ENCODE results near the gene RNF144B. TPM values are rescaled to one million over a fixed set of nuclear protein-coding genes. Genes with fewer than 3 reads are reported as not detected.
"Not testable (repeated sequence)": the region's sequence is repeated elsewhere in the genome, so short reads cannot be mapped to it uniquely, and the experiment has no call there.

The RNF144B gene
- total RNA-seq, 1 donor from 2014 or later, result 5.7 TPM

- H3K27ac Mint-ChIP-seq, result no peak overlapping the region
- peaks cover 2% of the 10 kb centered on the region for H3K4me1 Mint-ChIP-seq (ENCODE audit: low read depth)
- H3K9me3 Mint-ChIP-seq, result no peaks in the 10 kb centered on the region
- intact Hi-C loops (cut with micrococcal nuclease), result no loop called here
- no peaks in the 10 kb centered on the region for H3K36me3 Mint-ChIP-seq (ENCODE audit: low read depth)
- H3K27me3 Mint-ChIP-seq (ENCODE audit: low read depth), result peaks cover 3% of the 10 kb centered on the region
- H3K4me3 Mint-ChIP-seq (ENCODE audit: low read depth), result no peak overlapping the region
- DNase-seq (ENCODE audit: low spot score), result no peak
These were observed 54.3 kb downstream of the RNF144B start for GRCh38 chr6:18441251-18441979.

- no peak overlapping the region for H3K4me3 Mint-ChIP-seq (ENCODE audit: low read depth)
- H3K27ac Mint-ChIP-seq, result no peak overlapping the region
- intact Hi-C loops (cut with micrococcal nuclease), result no loop called here
These were observed 57.0 kb downstream of the RNF144B start for GRCh38 chr6:18444111-18444510.

GRCh38 chr6:18445228-18445627 lies 58.1 kb downstream of the RNF144B start:
- H3K36me3 Mint-ChIP-seq (ENCODE audit: low read depth), result no peaks in the 10 kb centered on the region
- no peak for DNase-seq (ENCODE audit: low spot score)
- intact Hi-C loops (cut with micrococcal nuclease), result no loop called here
- no peaks in the 10 kb centered on the region for H3K4me1 Mint-ChIP-seq (ENCODE audit: low read depth)
- H3K27me3 Mint-ChIP-seq (ENCODE audit: low read depth), result no peaks in the 10 kb centered on the region
- H3K4me3 Mint-ChIP-seq (ENCODE audit: low read depth), result no peak overlapping the region
- H3K27ac Mint-ChIP-seq, result no peak overlapping the region
- no peaks in the 10 kb centered on the region for H3K9me3 Mint-ChIP-seq

More at GRCh38 chr6:18444111-18444510, 57.0 kb downstream of the RNF144B start:
- no peaks in the 10 kb centered on the region for H3K9me3 Mint-ChIP-seq
- no peaks in the 10 kb centered on the region for H3K27me3 Mint-ChIP-seq (ENCODE audit: low read depth)
- H3K4me1 Mint-ChIP-seq (ENCODE audit: low read depth), result peaks cover 2% of the 10 kb centered on the region
- DNase-seq (ENCODE audit: low spot score), result no peak
- H3K36me3 Mint-ChIP-seq (ENCODE audit: low read depth), result no peaks in the 10 kb centered on the region

- Mint-ChIP-seq H3K4me1 (ENCODE audit: low read depth) (no peaks in the 10 kb centered on the region), H3K9me3 (no peaks in the 10 kb centered on the region)
- intact Hi-C loops (cut with micrococcal nuclease), result no loop called here
These were observed 59.6 kb downstream of the RNF144B start for GRCh38 chr6:18446771-18447170.

GRCh38 chr6:18447552-18447951 lies 60.4 kb downstream of the RNF144B start:
- Mint-ChIP-seq H3K27ac (no peak overlapping the region), H3K9me3 (no peaks in the 10 kb centered on the region), H3K4me1 (ENCODE audit: low read depth) (no peaks in the 10 kb centered on the region), H3K36me3 (ENCODE audit: low read depth) (no peaks in the 10 kb centered on the region), H3K27me3 (ENCODE audit: low read depth) (no peaks in the 10 kb centered on the region), H3K4me3 (ENCODE audit: low read depth) (no peak overlapping the region)
- intact Hi-C loops (cut with micrococcal nuclease), result no loop called here
- DNase-seq (ENCODE audit: low spot score), result no peak

More at GRCh38 chr6:18446771-18447170, 59.6 kb downstream of the RNF144B start:
- DNase-seq (ENCODE audit: low spot score), result no peak
- no peak overlapping the region for H3K27ac Mint-ChIP-seq
- no peaks in the 10 kb centered on the region for H3K27me3 Mint-ChIP-seq (ENCODE audit: low read depth)
- no peaks in the 10 kb centered on the region for H3K36me3 Mint-ChIP-seq (ENCODE audit: low read depth)
- H3K4me3 Mint-ChIP-seq (ENCODE audit: low read depth), result no peak overlapping the region

GRCh38 chr6:18451756-18452155 lies 64.6 kb downstream of the RNF144B start:
- Mint-ChIP-seq H3K27me3 (ENCODE audit: low read depth) (peaks cover 2% of the 10 kb centered on the region), H3K36me3 (ENCODE audit: low read depth) (no peaks in the 10 kb centered on the region), H3K27ac (no peak overlapping the region), H3K9me3 (no peaks in the 10 kb centered on the region), H3K4me1 (ENCODE audit: low read depth) (no peaks in the 10 kb centered on the region), H3K4me3 (ENCODE audit: low read depth) (no peak overlapping the region)
- no peak for DNase-seq (ENCODE audit: low spot score)
- intact Hi-C loops (cut with micrococcal nuclease), result no loop called here

- no peaks in the 10 kb centered on the region for H3K9me3 Mint-ChIP-seq
- peaks cover 6% of the 10 kb centered on the region for H3K4me1 Mint-ChIP-seq (ENCODE audit: low read depth)
- H3K27ac Mint-ChIP-seq, result no peak overlapping the region
- intact Hi-C loops (cut with micrococcal nuclease), result no loop called here
- H3K4me3 Mint-ChIP-seq (ENCODE audit: low read depth), result no peak overlapping the region
- no peaks in the 10 kb centered on the region for H3K36me3 Mint-ChIP-seq (ENCODE audit: low read depth)
- peaks cover 2% of the 10 kb centered on the region for H3K27me3 Mint-ChIP-seq (ENCODE audit: low read depth)
- DNase-seq (ENCODE audit: low spot score), result no peak
These were observed 67.3 kb downstream of the RNF144B start for GRCh38 chr6:18454446-18454845.

GRCh38 chr6:18457065-18457737 lies 70.1 kb downstream of the RNF144B start:
- Mint-ChIP-seq H3K27ac (no peak overlapping the region), H3K27me3 (ENCODE audit: low read depth) (peaks cover 2% of the 10 kb centered on the region), H3K4me1 (ENCODE audit: low read depth) (peaks cover 6% of the 10 kb centered on the region), H3K4me3 (ENCODE audit: low read depth) (no peak overlapping the region), H3K9me3 (peaks cover 4% of the 10 kb centered on the region), H3K36me3 (ENCODE audit: low read depth) (peaks cover 3% of the 10 kb centered on the region)
- DNase-seq (ENCODE audit: low spot score), result no peak
- intact Hi-C loops (cut with micrococcal nuclease), result no loop called here

- intact Hi-C loops (cut with micrococcal nuclease); H3K27me3 Mint-ChIP-seq (ENCODE audit: low read depth); H3K9me3 Mint-ChIP-seq; DNase-seq (ENCODE audit: low spot score); H3K4me3 Mint-ChIP-seq (ENCODE audit: low read depth); H3K36me3 Mint-ChIP-seq (ENCODE audit: low read depth); H3K4me1 Mint-ChIP-seq (ENCODE audit: low read depth); H3K27ac Mint-ChIP-seq: not testable (repeated sequence)
These were observed 70.9 kb downstream of the RNF144B start for GRCh38 chr6:18458086-18458485.

GRCh38 chr6:18463429-18463828 lies 76.3 kb downstream of the RNF144B start:
- Mint-ChIP-seq H3K36me3 (ENCODE audit: low read depth) (peaks cover 7% of the 10 kb centered on the region), H3K27ac (no peak overlapping the region), H3K9me3 (peaks cover 4% of the 10 kb centered on the region), H3K4me3 (ENCODE audit: low read depth) (no peak overlapping the region), H3K4me1 (ENCODE audit: low read depth) (no peaks in the 10 kb centered on the region), H3K27me3 (ENCODE audit: low read depth) (no peaks in the 10 kb centered on the region)
- intact Hi-C loops (cut with micrococcal nuclease), result no loop called here
- no peak for DNase-seq (ENCODE audit: low spot score)

GRCh38 chr6:18464176-18464575 lies 77.0 kb downstream of the RNF144B start:
- intact Hi-C loops (cut with micrococcal nuclease), result no loop called here
- Mint-ChIP-seq H3K36me3 (ENCODE audit: low read depth) (peaks cover 7% of the 10 kb centered on the region), H3K27me3 (ENCODE audit: low read depth) (no peaks in the 10 kb centered on the region), H3K9me3 (peaks cover 4% of the 10 kb centered on the region), H3K4me3 (ENCODE audit: low read depth) (no peak overlapping the region), H3K27ac (no peak overlapping the region), H3K4me1 (ENCODE audit: low read depth) (no peaks in the 10 kb centered on the region)
- DNase-seq (ENCODE audit: low spot score), result no peak

GRCh38 chr6:18465410-18466154 lies 78.4 kb downstream of the RNF144B start:
- Mint-ChIP-seq H3K27ac (no peak overlapping the region), H3K36me3 (ENCODE audit: low read depth) (peaks cover 4% of the 10 kb centered on the region), H3K4me1 (ENCODE audit: low read depth) (no peaks in the 10 kb centered on the region), H3K9me3 (no peaks in the 10 kb centered on the region), H3K4me3 (ENCODE audit: low read depth) (no peak overlapping the region), H3K27me3 (ENCODE audit: low read depth) (peaks cover 2% of the 10 kb centered on the region)
- DNase-seq (ENCODE audit: low spot score), result no peak
- intact Hi-C loops (cut with micrococcal nuclease), result no loop called here
